ENCODE measurements around the gene SWI5. TPM values are rescaled to one million over a fixed set of nuclear protein-coding genes. Genes with fewer than 3 reads are reported as not detected.
A peak's percentile ranks its signal among the peaks of the same experiment; 100 is the strongest.

The SWI5 gene
- total RNA-seq, 1 donor = 20.3 TPM

DNA sequence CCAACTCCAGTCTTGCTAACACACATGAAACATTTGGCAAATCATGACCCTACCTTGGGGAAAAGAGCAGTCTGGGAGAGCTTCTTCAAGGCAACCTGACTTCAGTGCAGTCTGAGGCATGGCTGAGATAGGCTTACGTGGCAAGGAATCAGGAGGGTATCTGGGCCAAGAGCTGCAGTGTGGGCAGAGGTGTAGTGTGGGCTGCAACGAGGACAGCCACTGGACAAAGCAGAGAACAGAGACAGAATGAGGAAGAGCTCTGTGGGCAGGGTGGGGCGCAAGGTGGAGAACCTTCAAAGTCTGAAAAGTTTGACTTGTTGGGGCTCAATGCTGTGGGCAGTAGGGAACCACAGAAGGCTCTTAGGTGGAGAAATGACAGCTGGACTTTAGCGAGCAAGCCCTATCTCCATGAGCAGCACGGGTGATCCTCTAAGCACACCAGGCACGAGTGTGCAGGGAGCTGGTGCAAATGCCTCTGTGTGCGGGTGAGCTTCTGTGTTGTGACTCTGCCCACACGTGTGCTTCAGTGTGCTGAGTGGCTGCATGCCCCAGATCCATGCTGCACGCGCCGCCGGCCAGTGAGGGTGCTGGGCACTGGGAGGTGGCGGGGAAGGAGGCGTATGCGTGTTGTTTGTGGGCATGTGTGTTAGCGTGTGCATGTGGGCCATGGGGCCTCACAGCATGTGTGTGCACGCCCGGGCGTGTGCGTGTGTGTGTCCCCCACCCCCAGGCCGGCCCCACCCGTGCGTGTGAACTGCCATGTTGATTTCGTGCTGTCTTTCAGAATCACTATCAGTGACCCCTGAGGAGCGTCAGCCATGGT, 23.5 kb upstream of the SWI5 start:
- H2AFZ ChIP-seq (ENCODE audit: low read length) = no peak overlapping the region
- peak; percentile 64 for DNase-seq (ENCODE audit: insufficient read length, low spot score, missing footprints)
- H3K27ac ChIP-seq (ENCODE audit: low read depth, low read length) = no peak overlapping the region
- no peaks in the 10 kb centered on the region for H3K27me3 ChIP-seq (ENCODE audit: insufficient read depth, low read length)
- peaks cover 20% of the 10 kb centered on the region for H3K36me3 ChIP-seq (ENCODE audit: insufficient read depth, low read length)
- H3K4me3 ChIP-seq (ENCODE audit: insufficient read depth, low read length) = no peak overlapping the region
- H3K9me3 ChIP-seq (ENCODE audit: low read depth, low read length) = no peaks in the 10 kb centered on the region
- peaks cover 14% of the 10 kb centered on the region for H4K20me1 ChIP-seq (ENCODE audit: insufficient read depth, low read length)
- TF ChIP-seq, protein P1, sequence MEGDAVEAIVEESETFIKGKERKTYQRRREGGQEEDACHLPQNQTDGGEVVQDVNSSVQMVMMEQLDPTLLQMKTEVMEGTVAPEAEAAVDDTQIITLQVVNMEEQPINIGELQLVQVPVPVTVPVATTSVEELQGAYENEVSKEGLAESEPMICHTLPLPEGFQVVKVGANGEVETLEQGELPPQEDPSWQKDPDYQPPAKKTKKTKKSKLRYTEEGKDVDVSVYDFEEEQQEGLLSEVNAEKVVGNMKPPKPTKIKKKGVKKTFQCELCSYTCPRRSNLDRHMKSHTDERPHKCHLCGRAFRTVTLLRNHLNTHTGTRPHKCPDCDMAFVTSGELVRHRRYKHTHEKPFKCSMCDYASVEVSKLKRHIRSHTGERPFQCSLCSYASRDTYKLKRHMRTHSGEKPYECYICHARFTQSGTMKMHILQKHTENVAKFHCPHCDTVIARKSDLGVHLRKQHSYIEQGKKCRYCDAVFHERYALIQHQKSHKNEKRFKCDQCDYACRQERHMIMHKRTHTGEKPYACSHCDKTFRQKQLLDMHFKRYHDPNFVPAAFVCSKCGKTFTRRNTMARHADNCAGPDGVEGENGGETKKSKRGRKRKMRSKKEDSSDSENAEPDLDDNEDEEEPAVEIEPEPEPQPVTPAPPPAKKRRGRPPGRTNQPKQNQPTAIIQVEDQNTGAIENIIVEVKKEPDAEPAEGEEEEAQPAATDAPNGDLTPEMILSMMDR (IDR thresholded peaks at IDR 0.05; ENCODE audit: extremely low read depth, low read depth, low read length) = no peak
- no peaks in the 10 kb centered on the region for H3K4me1 ChIP-seq (ENCODE audit: insufficient read depth, low read length)
- no peak overlapping the region for H3K4me2 ChIP-seq (ENCODE audit: insufficient read depth, low read length)
- H3K79me2 ChIP-seq (ENCODE audit: insufficient read depth, low read length) = no peaks in the 10 kb centered on the region

DNA sequence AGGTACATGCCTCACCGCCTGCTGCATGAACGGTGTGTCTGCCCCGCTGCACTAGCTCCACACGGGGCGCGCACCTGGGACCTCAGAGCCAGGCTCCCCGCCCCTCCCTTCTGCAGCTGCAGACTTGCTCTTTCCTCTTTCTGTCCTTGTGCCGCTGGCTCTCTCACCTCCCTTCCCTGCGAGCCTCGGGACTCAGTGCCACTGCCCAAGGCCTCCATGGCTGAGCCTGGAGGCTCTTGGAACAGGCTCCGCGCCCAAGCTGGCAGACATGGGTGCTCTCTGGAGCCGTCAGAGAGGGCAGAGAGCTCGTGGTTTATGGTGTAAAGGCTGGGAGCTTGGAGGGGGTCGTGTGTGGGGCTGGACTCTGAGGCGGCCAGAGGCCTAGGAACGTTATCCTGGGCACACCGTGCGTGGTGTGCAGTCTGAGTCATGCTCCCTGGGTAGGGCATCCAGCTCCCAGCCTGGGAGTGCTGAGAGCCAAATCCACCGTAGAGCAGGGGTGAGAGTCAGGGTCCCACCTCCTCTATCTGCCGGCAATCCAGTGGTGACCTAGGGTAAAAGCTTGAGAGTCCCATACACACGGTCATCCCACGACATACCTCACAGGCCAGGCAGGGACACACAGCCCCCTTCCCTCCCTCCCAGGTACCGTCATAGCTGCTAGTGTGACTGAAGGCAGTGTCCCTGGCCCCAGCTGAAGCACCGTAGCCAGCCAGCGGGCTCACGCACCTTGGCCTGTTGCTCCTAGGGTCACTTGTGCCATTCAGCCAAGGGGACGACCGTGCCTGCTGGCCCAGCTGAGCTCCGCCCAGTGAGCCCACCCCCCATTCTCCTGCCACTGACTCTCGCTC, 22.7 kb upstream of the SWI5 start:
- Histone ChIP-seq H3K27me3 (ENCODE audit: insufficient read depth, low read length) (no peaks in the 10 kb centered on the region), H3K36me3 (ENCODE audit: insufficient read depth, low read length) (peaks cover 28% of the 10 kb centered on the region), H3K4me3 (ENCODE audit: insufficient read depth, low read length) (no peak overlapping the region), H4K20me1 (ENCODE audit: insufficient read depth, low read length) (peaks cover 14% of the 10 kb centered on the region), H2AFZ (ENCODE audit: low read length) (no peak overlapping the region), H3K9me3 (ENCODE audit: low read depth, low read length) (no peaks in the 10 kb centered on the region), H3K27ac (ENCODE audit: low read depth, low read length) (no peak overlapping the region), H3K79me2 (ENCODE audit: insufficient read depth, low read length) (no peaks in the 10 kb centered on the region), H3K4me2 (ENCODE audit: insufficient read depth, low read length) (no peak overlapping the region), H3K4me1 (ENCODE audit: insufficient read depth, low read length) (no peaks in the 10 kb centered on the region)
- TF ChIP-seq, protein P1 (IDR thresholded peaks at IDR 0.05; ENCODE audit: extremely low read depth, low read depth, low read length) = no peak
- peak; percentile 84 for DNase-seq (ENCODE audit: insufficient read length, low spot score, missing footprints)

DNA sequence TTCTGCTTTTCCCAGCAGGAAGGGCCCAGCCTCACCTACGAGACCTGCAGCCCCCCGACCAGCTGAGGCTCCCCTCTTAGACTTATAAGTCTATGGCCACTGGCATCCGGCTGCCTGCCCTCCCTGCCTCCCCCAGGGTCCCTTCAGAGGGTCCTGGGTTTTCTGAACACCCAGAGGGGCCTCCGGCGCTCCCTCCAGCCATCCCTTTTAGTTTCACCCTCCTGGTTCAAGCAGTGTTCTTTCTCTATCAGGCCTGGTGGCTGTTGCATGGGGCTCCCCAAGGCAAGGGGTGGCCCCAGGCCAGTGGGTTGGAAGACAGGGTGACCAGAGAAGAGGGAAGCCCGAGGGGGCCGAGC, 22.1 kb upstream of the SWI5 start:
- no peak for DNase-seq (ENCODE audit: insufficient read length, low spot score, missing footprints)
- TF ChIP-seq, protein P1 (IDR thresholded peaks at IDR 0.05; ENCODE audit: extremely low read depth, low read depth, low read length) = no peak
- no peaks in the 10 kb centered on the region for H3K27me3 ChIP-seq (ENCODE audit: insufficient read depth, low read length)

DNA sequence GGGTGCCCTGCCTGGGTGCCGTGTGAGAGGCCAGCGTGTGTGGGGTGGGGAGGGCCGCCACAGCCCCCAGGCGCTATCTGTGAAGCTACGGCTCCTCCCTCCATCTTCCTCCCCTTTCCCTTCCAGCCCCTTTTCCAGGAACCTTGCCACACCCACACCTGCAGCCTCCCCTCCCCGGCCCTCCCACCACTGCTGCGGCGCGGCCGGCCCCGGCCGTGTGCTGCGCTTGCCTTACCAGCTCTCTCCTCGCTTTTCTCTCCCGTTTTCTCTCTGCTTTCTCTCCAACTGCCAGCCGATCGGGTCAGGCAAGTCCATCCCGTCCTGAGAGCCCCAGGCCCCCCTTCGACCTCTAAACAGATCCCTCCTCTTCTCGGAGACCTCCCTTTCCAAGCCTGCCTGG, 21.7 kb upstream of the SWI5 start:
- TF ChIP-seq, protein P1 (IDR thresholded peaks at IDR 0.05; ENCODE audit: extremely low read depth, low read depth, low read length) = no peak
- Histone ChIP-seq H3K27ac (ENCODE audit: low read depth, low read length) (no peak overlapping the region), H3K27me3 (ENCODE audit: insufficient read depth, low read length) (no peaks in the 10 kb centered on the region), H3K4me3 (ENCODE audit: insufficient read depth, low read length) (no peak overlapping the region), H3K9me3 (ENCODE audit: low read depth, low read length) (no peaks in the 10 kb centered on the region), H3K4me2 (ENCODE audit: insufficient read depth, low read length) (no peak overlapping the region), H4K20me1 (ENCODE audit: insufficient read depth, low read length) (peaks cover 18% of the 10 kb centered on the region), H3K36me3 (ENCODE audit: insufficient read depth, low read length) (peaks cover 38% of the 10 kb centered on the region), H3K79me2 (ENCODE audit: insufficient read depth, low read length) (no peaks in the 10 kb centered on the region), H3K4me1 (ENCODE audit: insufficient read depth, low read length) (no peaks in the 10 kb centered on the region), H2AFZ (ENCODE audit: low read length) (no peak overlapping the region)
- peak; percentile 29 for DNase-seq (ENCODE audit: insufficient read length, low spot score, missing footprints)

More for the DNA sequence above, 22.1 kb upstream of the SWI5 start:
- Histone ChIP-seq H3K4me1 (ENCODE audit: insufficient read depth, low read length) (no peaks in the 10 kb centered on the region), H3K4me2 (ENCODE audit: insufficient read depth, low read length) (no peak overlapping the region), H3K27ac (ENCODE audit: low read depth, low read length) (no peak overlapping the region), H3K4me3 (ENCODE audit: insufficient read depth, low read length) (no peak overlapping the region), H3K79me2 (ENCODE audit: insufficient read depth, low read length) (no peaks in the 10 kb centered on the region), H2AFZ (ENCODE audit: low read length) (no peak overlapping the region), H4K20me1 (ENCODE audit: insufficient read depth, low read length) (peaks cover 18% of the 10 kb centered on the region), H3K9me3 (ENCODE audit: low read depth, low read length) (no peaks in the 10 kb centered on the region), H3K36me3 (ENCODE audit: insufficient read depth, low read length) (peaks cover 34% of the 10 kb centered on the region)

All from osteoblast (primary cell).